HL-60/S4 treated with phorbol 12-myristate 13-acetate at 8.2 ng/mL for 4 days and 3 days (cell line): ENCODE measurements around the gene LGR6.

Experiments used
- in situ Hi-C: fragments of 300-500 bp; cut with MboI; formaldehyde crosslinking; loops from 2 replicates; pipeline ENCODE4 v1.15.0; 2022; ENCODE audit warnings: low sequenced_read_pairs

LGR6 gene

DNA sequence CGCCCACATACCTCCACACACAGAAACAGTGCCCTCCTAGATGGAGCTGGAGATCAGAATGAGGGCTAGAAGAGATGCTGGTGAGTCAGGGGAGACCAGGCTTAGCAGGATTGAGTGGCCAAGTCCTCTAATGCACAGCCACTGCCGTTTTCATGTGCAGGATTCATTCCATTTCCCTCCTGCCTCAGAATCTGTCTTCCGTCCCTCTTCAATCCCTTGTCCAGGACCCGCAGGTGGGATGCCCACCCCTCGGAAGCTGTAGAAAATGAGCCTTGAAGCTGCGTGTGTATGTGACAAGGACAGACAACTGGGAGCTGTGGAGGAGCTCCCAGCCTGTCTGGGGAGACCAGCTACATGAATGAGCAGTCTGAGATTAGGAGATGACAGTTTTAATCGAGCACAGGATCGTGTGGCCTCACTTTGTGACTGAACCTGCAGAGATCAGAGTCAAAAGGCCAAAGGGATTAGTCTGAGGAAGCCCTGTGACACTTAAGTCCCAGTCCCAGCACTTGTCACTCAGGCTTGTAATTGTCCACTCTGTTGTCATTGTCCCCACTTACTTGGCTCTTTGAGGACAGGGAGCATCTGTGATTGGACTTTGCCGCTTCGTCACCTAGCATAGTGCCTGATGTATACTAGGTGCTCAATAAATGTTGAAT is 22.0 kb downstream of the LGR6 start:
- in situ Hi-C loops, result no loop called here

DNA sequence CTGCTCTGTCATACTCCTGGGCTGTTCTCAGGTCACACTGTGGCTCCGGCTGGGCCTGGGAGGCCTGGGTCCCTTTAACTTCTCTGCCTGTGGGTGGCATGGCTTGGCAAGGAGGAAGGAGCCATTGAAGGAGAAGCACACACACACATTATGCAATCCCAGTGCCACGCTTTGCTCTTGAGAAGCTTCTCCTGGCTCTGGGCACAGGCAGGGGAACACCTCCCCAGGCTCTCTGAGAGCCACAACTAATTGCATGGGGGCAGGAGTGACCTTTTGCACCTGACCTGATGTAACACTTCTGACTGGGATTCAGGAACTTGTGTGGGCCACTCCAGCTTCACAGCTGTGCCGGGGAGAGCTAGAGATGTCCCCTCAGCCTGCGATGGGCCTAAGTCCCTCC is 23.1 kb downstream of the LGR6 start:
- in situ Hi-C loops, result no loop called here

DNA sequence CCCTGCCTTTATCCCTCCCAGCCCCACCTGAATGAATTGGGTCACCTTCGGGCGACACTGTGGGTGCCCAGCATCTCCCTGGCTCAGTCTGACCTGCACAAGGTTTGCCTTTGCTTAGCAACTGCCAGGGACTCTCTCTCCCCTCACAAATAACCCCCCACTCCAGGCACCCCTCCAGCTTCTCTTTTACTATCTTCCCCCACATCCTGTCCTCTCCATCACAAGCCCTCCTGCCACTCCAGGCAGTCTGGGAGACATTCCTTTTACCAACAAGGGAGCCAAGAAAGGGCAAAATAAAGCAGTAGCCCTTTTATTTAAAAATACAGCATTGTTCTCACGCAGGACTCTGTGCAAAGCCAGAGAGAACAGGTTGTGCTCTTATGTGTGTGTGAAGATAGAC is 23.9 kb downstream of the LGR6 start:
- in situ Hi-C loops, result no loop called here

DNA sequence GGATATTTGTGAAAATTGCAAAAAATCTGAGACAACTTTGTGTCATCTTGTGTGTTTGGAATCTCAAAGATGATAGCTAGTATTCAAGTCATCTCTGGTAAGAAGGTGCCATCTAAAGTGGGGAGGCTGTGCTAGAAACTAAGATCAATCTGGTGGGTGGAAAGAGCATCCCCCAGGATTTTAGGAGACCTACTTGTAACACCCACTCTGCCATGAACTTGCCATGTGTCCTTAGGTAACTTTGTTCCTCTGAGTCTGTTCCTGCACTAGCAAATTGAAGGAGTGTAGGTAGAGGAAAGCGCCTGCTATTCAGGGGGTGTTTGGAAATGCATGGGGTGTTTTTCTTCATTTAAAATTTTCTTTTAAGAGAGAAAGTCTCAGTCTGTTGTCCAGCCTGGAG is 24.4 kb downstream of the LGR6 start:
- in situ Hi-C loops, result no loop called here

DNA sequence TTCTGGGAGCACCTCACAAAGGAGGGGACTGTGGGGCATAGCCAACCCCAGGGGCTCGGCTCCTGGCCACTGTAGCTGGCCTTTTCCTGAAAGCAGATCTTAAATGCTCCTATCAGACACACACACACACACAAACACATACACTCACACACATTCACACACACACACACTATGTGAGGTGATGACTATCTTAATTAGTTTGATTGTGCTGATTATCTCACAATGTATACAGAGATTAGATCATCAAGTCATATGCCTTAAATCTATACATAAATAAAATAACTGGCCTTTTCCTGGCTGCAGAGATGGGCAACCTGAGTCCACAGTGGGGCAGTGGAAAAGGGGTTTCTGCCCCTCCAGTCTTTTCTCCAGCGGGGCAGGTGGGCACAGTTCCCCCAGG is 27.1 kb downstream of the LGR6 start:
- in situ Hi-C loops, result no loop called here

DNA sequence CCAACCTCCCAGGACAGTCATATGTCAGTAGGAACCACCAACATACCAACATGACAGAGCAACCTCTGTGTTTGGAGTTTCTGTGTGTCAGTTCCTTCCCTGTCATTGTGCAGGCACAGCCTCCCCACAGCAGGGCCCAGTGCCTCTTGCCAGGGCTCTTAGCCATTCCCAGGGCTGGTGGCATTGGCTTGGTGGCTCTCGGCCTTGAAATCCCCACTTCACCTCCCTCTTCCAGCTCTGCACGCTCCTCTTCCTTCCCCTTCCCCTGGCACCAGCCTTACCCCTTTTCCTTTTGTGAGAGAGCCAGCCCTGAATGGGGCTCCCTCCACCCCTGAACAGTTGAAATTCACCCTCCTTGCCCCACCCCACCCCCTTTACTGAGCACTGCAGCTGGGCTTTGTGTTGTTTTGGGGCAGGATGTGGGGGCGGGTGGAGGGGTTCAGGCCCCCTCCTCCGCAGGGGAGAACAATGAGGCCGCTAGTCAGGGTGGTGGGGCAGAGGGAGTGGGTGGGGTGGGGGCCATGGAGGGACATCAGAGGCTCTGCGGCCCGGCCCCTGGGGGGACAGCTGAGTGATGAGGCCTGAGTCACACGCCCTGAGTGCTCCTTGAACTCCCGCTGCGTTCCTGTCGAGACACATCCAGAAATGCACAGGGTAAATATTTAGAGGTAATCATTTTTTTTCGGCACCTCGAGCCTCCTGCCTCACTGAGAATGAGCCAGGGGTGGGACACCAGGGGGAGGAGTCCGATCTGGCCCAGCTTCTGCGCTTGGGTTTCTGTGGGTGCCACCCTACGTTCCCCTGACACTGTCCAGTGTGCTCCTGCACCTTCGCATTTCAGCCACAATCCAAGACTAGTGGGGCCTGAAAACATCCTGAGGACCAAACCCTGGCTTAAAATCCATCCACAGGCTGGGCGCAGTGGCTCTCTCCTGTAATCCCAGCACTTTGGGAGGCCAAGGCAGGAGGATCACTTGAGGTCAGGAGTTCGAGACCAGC is 28.6 kb downstream of the LGR6 start:
- in situ Hi-C loops, result no loop called here

DNA sequence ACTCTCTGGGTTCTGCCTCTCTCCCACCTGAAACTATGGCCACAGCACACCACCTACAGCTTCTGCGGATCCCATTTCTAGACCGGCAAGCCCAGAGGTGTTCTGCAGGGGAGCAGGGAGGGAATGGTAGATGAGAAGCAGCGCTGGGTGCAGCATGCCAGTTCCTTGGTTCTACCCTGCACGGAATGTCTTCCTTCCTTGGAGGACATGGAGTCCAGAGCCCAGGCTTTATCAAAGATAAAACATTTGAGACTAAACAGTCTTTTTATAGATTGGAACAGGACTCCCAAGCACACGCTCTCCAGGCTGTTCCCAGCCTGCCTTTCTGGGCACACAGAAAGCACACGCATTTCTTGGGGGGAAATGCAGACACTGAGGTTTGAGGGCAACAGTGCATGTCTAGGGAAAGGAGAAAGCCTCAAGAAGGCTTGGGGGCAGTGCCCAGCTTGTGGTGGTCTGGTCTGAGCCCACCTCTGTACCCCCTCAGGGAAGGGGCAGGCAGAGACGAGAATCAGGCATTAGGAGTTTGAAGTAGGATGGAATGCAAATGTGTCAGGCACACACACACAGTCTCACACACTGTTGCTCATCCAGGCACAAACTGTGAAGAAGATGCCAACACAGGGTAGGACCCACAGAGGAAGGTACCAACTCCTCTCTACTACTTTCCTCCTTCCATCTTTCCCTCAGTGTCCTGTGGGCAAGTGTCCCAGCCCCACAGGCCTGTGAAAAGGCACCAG is 29.7 kb downstream of the LGR6 start:
- in situ Hi-C loops, result no loop called here

DNA sequence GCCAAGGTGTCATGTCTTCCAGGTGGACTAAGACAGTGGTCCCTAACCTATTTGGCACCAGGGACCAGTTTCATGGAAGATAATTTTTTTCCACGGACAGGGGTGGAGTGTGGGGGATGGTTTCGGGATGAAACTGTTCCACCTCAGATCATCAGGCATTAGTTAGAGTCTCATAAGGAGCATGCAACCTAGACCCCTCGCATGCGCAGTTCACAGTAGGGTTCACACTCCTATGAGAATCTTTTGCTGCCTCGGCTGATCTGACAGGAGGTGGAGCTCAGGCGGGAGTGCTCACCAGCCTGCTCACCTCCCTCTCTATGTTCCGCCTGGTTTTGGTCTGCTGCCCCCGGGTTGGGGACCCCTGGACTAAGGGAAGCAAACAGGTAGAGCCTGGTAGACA is 30.9 kb downstream of the LGR6 start:
- in situ Hi-C loops, result no loop called here

DNA sequence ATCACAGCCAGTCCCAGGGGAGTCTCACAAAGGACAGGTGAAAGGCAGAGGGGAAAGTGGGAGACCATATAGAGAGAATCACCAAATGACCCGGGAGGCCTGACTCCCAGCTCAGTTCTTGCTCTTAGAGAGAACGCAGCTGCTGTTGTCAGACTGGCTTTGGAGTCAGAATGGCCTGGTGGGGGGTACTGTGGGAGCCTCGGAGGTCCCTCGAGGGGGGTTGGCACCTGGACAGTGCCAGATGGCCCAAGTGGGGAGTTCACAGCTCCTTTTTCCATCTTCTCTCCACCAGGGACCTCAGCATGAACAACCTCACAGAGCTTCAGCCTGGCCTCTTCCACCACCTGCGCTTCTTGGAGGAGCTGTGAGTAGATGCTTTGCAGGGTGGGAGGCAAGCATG is 31.5 kb downstream of the LGR6 start:
- in situ Hi-C loops, result no loop called here

DNA sequence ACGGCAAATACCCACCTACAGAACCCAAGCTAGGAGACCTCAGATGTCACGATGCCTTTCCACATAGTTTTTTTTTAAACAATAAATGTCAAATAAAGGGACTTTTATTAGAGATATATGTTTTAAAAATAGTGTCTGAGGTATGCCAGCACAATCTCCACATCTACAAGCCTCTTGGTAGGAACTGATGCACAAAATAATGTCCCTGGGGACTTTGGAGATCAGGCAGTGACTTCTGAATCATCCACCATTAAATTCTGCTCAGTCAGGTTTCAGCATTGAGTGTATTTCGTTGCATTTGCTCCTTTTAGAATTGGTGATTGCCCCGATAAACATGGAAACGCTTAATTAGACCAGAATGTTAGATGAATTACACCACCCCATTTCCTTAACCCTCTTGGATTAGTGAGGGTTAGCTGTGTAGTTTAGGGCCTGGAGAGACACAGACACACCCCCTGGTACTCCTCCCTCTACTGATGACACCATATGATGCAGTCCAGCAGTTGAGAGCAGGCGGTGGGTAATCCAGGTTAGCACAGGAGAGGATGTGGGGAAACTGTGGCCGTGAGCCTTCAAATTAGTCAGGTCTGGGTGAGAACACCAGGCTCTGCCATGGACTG is 33.6 kb downstream of the LGR6 start:
- in situ Hi-C loops, result no loop called here

DNA sequence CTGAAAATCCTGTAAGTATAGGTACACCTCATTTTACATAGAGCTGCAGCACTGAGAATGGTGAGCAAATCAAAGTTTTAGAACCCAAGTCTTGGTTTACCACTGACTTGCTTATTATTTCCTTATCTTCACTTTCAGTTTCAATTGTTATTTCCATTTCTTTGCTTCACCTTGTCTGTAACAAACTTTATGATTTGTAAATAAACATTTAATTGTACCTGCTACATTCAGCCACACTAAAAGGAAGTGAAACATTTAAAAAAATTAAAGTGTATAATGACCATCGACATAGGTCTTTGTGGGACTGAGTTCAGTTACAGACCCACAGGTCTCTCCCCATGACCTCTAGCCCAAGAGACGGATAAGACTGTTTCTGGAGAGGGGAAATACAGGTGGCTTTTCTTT is 34.4 kb downstream of the LGR6 start:
- in situ Hi-C loops, result no loop called here

DNA sequence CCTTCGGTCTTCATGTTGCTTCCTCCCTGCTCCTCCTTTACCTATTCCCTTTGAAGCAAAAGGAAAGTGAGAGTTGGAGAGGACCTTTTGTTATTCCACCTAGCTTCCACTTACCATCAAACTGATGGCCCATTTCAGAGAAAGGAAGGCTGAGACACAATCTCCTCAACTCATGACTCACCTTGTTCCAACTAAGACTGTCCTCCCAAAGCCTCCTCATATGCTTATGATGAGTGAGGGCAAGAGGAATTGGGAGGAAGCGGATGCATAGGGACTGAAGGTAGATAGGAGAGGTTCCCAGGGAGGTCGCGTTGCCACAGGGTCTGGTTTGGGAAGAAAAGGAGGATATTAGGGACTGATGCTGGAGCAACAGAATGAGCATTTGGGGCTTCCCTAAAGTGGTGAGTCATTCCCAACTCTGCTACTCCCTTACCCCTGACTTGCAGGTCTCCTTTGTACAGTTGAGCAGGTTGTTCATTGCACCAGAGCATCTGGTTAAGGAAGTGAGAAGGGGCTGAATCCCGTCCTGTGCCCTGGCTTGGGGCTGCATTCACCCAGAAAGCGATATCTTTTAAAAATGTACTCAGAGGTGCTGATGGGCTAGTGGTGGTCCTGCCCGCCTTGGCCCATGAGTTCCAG is 35.0 kb downstream of the LGR6 start:
- in situ Hi-C loops, result no loop called here

DNA sequence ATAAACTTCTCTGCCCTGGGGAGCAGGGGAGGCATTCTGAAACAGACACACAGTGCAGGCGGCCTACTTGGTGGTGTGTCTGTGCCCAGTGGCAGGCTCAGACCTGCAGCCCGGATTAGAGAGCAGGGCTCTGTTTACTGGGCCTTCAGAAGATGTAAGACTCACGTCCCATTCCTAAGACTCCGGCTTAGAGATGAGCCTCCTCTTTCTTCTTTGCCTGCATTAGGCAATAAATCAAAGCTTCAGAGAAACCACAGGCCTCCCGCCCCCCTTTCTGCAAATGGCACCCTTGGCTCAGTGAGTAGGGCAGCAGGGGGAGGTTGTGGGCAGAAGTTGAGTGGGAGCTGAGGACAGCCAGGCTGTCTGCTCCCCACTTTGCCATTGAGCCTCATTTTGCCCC is 35.8 kb downstream of the LGR6 start:
- in situ Hi-C loops, result no loop called here

DNA sequence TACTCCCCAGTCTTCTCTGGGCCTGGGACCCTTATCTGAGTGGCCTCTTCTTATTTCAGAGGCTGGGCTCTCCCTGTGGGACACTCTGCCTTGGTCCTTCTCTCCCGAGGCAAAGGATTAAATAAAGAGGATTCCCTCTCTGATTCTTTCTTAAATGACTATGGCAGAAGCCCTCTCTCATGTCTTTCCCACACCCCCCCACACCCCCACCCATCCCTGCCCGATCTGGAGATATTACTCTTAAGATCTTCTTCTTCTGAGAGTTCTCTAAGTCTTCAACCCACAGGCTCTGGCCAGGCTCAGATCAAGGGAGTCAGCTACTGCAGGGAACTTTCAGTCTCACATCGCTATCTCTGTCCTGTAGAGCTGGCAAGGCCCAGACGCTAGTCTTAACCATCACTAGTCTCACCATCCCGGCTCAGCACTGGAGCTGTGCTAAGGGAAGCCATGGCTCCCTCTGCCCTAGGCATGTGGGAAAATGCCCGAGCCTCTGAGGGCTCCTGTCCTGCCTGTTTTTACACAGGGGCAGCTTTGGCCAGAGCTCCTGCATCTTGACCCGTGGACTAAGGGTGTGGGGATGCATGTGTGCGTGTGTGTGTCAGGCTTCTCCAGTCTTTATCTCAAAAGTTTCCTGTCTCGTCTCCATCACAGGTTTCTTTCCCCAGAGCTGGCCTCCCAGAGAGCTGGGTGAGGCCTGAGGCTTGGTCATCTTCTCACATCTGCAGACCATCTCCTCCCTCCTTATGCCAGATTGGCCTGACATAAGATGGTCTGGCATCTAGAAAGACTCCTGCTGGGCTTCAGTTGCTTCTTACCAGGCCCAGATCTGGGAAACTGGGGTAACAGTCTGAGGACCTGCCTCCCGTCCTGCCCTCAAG is 36.7 kb downstream of the LGR6 start:
- in situ Hi-C loops, result no loop called here

DNA sequence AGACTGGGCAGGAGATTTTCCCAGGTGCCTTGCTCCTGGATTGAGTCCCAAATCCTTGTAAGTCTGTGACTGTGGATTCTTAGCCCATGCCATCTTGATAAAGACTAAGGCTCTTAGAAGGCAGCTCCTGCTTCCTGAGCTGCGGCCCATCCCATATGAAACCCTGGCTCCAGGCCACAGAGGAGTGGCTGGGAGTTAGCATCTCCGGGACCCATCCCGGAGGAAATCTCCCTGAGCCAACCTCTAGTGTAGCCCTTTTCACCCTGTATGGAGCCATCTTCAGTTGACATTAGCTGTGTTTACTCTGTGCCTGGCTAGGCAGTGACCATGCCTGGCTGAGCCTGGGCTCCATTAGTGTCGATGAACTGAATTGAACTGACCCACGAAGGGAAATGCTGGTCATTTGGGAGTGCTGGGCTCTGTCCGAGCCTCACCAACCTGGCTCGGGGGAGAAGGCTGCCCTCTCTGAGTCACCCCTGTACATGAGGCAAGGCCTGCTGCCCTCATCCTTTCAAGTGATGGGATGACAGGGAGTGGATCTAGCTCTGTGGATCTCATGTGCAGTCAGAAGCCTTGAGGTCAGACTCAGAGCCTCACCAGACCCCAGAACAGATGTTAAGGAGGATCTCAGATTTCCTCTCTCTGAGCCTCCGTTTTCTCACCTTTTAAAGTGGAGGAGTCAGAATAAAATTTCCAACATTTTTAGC is 37.5 kb downstream of the LGR6 start:
- in situ Hi-C loops, result no loop called here

DNA sequence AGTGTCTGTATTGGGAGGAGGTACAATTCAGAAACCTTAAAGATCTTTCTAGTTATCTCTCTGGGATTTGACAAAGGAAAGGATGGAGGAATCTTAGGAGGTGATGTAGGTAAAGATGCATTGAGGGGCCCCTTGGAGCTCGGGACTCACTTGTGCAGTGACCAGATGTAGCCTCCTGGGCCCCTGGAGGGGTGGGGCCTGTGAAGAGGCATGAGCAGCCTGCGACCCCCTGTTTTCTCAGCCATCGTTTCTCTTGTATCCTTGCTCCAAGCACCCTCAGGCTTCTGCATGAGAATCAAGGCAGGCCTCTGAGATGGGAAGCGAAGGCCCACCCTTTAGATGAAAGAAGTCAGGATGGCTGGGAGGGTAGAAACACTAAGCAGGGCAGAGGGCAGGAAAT is 39.6 kb downstream of the LGR6 start:
- in situ Hi-C loops, result no loop called here

DNA sequence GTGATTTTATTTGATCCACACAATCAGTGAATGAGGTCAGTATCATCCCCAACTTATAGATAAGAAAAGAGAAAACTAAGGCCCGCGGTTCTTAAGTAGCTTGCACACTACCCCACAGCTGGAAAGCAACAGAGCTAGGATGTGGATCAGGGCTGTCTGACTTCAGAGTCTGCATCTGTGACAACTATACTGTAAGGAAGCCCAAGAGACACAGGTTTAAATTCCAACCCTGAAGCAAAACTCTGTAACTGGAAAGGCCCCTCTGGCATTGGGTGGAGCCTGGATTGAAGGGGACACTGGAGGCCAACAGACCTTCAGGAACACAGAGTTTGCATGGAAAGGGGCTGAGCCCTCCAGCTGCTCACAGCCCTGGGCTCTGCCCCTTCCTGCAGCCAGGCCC is 40.2 kb downstream of the LGR6 start:
- in situ Hi-C loops, result no loop called here

DNA sequence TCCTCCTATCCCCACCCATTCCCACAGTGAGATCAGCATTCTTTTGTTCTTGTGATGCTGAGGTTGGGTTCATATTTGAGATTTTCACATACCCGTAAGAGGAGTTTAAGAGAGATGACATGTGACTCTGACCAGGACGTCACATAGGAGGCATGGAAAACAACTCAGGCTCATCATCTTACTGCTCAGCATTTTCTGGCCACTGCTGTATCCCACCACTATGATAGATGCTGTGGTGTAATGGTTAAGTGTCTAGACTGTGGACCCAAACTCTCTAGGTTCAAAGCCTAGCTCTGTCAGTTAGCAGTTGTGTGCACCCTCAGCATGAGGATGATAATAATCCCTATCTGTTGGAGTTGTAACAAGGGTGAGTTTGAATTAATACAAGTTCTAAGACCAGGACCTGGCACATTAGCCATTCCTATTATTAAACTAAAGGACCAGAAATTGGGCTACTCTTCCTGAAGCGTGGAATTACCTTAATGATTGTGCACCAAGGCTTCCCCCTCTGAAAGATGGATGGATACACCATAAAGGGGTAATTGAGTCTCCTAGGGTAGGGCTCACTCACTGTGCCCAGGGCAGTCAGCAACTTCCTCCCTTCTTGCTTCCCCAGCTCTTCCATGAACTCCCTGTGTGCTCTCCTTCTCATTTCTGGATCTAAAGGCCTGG is 40.9 kb downstream of the LGR6 start:
- in situ Hi-C loops, result no loop called here
